H1 (cell line): ENCODE measurements around the gene AGBL5. TPM values are rescaled to one million over a fixed set of nuclear protein-coding genes. Genes with fewer than 3 reads are reported as not detected.

Source experiments
- BACH1 ChIP-seq: IDR thresholded peaks from 2 replicates; pipeline ENCODE4 v1.6.1; 2012; ENCODE audit warnings: low read length, improper control_type of control experiment
- FOSL1 ChIP-seq: IDR thresholded peaks from 2 replicates; pipeline ENCODE4 v1.6.1; 2011; ENCODE audit warnings: mild to moderate bottlenecking, low read depth, low read length, moderate library complexity; ENCODE audit not compliant: insufficient read depth
- HDAC2 ChIP-seq, 2 experiments: fragments of 300-600 bp in 1 of 2; sonication (generic) in 1 of 2; IDR thresholded peaks; 2 replicates each; pipeline ENCODE4 v1.6.1; 2011 to 2012; ENCODE audit warnings: low read depth in 2 of 2, low read length in 2 of 2, mild to moderate bottlenecking in 2 of 2, moderate library complexity in 2 of 2, borderline replicate concordance in 1 of 2, inconsistent platforms in 1 of 2
- JUN ChIP-seq: IDR thresholded peaks from 2 replicates; pipeline ENCODE4 v1.6.1; 2011; ENCODE audit warnings: low read depth, mild to moderate bottlenecking, improper control_type of control experiment, low read length
- KDM4A ChIP-seq: IDR thresholded peaks from one replicate; pipeline ENCODE4 v1.7.1; 2012; ENCODE audit warnings: low read depth, mild to moderate bottlenecking, moderate library complexity, low read length, inconsistent platforms; ENCODE audit not compliant: severe bottlenecking
- NANOG ChIP-seq: IDR thresholded peaks from 2 replicates; pipeline ENCODE4 v1.6.1; 2011; ENCODE audit warnings: low read length, low read depth, mild to moderate bottlenecking, inconsistent platforms; ENCODE audit not compliant: insufficient read depth, poor library complexity, severe bottlenecking
- POU5F1 ChIP-seq: IDR thresholded peaks from 2 replicates; pipeline ENCODE4 v1.6.1; 2011; ENCODE audit warnings: low read depth, mild to moderate bottlenecking, low read length, moderate library complexity
- SIN3A ChIP-seq, 2 experiments: IDR thresholded peaks in 1 of 2; conservative IDR thresholded peaks in 1 of 2; 2 replicates each; pipeline ENCODE4 v1.6.1; 2011 to 2012; ENCODE audit warnings: low read length in 2 of 2, improper control_type of control experiment in 1 of 2, low read depth in 1 of 2, mild to moderate bottlenecking in 1 of 2
- SIRT6 ChIP-seq: IDR thresholded peaks from one replicate; pipeline ENCODE4 v1.7.1; 2012; ENCODE audit warnings: low read length, inconsistent platforms
- SIX5 ChIP-seq: IDR thresholded peaks from 2 replicates; pipeline ENCODE4 v1.6.1; 2011; ENCODE audit warnings: mild to moderate bottlenecking, low read depth, low read length
- SP2 ChIP-seq: IDR thresholded peaks from 2 replicates; pipeline ENCODE4 v1.6.1; 2012; ENCODE audit warnings: mild to moderate bottlenecking, low read length, inconsistent platforms
- TBP ChIP-seq: IDR thresholded peaks from 2 replicates; pipeline ENCODE4 v1.6.1; 2011; ENCODE audit warnings: low read depth, low read length, improper control_type of control experiment
- polyA plus RNA-seq, 7 experiments: library from polyadenylated mRNA; depleted of rRNA in 3 of 7; stranded (reverse) in 5 of 7; unstranded in 2 of 7; fragments of >200 nt in 5 of 7; fragments of 200-250 nt in 2 of 7; gene quantifications; 1 replicate in 5 of 7; 2 replicates in 1 of 7; 4 replicates in 1 of 7; pipeline versions ENCODE4 v1.2.1 to v1.2.3, GENCODE V29; 2011 to 2013; ENCODE audit warnings: missing spikeins in 2 of 7, mixed read lengths in 2 of 7
- total RNA-seq: library from RNA; stranded (reverse); fragmentation: NEBNext Ultra II Directional; extraction: Animal tissue kit (Norgen Biotek cat#: 25700); gene quantifications from 2 replicates; pipeline ENCODE4 v1.2.1, GENCODE V29; 2021
- TF ChIP-seq, protein P1 (sequence below), 3 experiments: IDR thresholded peaks; 1 replicate in 2 of 3; 2 replicates in 1 of 3; pipeline versions ENCODE4 v1.5.1 to v1.6.1; 2011; ENCODE audit warnings: low read length in 3 of 3, mild to moderate bottlenecking in 3 of 3, inconsistent platforms in 2 of 3, low read depth in 1 of 3, moderate library complexity in 1 of 3; ENCODE audit not compliant: insufficient read depth in 1 of 3; ENCODE audit errors: control extremely low read depth in 1 of 3

The AGBL5 gene
- total and polyA plus RNA-seq, 2 of the 8 experiments (the other 6 are each of a cell fraction or from before 2014, with no cell fraction given) = 45.4 to 62.0 TPM

DNA sequence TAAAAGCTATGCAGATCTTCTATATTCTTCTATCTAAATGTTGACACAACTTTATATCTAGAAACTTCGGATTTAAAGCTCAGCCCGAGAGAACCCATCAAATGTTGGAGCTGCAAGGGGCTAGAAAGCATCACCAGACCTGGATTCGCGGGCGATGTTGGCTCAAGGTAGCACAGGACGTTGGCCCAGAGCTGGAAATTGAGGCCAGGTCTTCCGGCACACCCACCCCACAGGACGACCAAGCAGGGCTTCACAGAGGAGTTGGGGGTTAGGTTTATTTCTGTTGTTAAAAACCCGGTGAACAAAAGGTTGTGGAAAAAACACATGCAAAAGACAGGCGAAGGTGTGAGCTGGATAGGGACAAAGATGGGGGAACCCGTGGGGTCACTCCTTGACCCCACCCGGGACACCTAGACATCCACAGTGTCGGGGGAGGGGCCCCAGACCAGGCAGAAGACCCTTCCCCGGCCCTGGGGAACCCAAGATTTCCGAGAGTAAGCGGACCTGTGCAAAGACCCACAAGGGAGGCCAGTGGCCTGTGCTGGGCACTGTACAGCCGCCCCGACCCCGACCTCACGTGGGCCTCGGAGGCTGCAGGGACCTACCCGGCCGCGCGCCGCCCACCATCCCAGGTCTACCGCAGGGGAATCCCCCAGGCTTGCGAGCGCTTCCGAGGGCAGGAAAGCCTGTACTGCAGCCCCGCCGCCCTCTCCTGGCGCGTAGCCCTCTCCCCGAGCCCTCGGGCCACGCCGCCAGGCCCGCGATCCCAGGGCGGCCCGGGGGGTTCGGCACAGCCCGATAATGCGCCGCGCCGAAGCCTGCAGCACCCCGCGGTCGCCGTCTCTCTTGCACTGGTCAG lies 1.8 kb upstream of the AGBL5 start (continued):
- TF ChIP-seq FOSL1 = no peak
- no peak for TF ChIP-seq JUN
- no peak for TF ChIP-seq SIRT6
- no peak for TF ChIP-seq POU5F1
- TF ChIP-seq KDM4A = peak; percentile 91
- peak in 1 of 2 experiments; percentile 64; a peak in 1 of 4 replicates for TF ChIP-seq HDAC2 (IDR thresholded peaks at IDR 0.05; ENCODE audit: borderline replicate concordance in 1 of 2, low read depth in 2 of 2, low read length in 2 of 2)
- TF ChIP-seq TBP = no peak
- no peak for TF ChIP-seq SIN3A (conservative IDR thresholded peaks at IDR 0.05 in 1 of 2, IDR thresholded peaks at IDR 0.05 in 1 of 2; ENCODE audit: low read depth in 1 of 2, low read length in 2 of 2)
- no peak for TF ChIP-seq BACH1
- TF ChIP-seq, protein P1, sequence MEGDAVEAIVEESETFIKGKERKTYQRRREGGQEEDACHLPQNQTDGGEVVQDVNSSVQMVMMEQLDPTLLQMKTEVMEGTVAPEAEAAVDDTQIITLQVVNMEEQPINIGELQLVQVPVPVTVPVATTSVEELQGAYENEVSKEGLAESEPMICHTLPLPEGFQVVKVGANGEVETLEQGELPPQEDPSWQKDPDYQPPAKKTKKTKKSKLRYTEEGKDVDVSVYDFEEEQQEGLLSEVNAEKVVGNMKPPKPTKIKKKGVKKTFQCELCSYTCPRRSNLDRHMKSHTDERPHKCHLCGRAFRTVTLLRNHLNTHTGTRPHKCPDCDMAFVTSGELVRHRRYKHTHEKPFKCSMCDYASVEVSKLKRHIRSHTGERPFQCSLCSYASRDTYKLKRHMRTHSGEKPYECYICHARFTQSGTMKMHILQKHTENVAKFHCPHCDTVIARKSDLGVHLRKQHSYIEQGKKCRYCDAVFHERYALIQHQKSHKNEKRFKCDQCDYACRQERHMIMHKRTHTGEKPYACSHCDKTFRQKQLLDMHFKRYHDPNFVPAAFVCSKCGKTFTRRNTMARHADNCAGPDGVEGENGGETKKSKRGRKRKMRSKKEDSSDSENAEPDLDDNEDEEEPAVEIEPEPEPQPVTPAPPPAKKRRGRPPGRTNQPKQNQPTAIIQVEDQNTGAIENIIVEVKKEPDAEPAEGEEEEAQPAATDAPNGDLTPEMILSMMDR (IDR thresholded peaks at IDR 0.05; ENCODE audit: control extremely low read depth in 1 of 3, insufficient read depth in 1 of 3, low read depth in 1 of 3, low read length in 3 of 3) = no peak
- no peak for TF ChIP-seq NANOG
- no peak for TF ChIP-seq SP2
- TF ChIP-seq SIX5 = no peak
